HEK293 (cell line): ENCODE results near the gene GNPTAB.

Source experiments
- CTCF ChIP-seq: fragments of 450-650 bp; formaldehyde crosslinking; IDR thresholded peaks from 2 replicates; pipeline ENCODE4 v1.5.1; 2016; ENCODE audit warnings: missing biosample characterization, missing genetic modification characterization
- PRDM10 ChIP-seq: fragments of 450-650 bp; formaldehyde crosslinking; IDR thresholded peaks from 2 replicates; pipeline ENCODE4 v1.5.1; 2016; ENCODE audit warnings: missing biosample characterization, missing genetic modification characterization
- PRDM4 ChIP-seq: fragments of 450-650 bp; formaldehyde crosslinking; IDR thresholded peaks from 2 replicates; pipeline ENCODE4 v1.5.1; 2017; ENCODE audit warnings: missing biosample characterization, missing genetic modification characterization
- ZBTB49 ChIP-seq: fragments of 450-650 bp; formaldehyde crosslinking; IDR thresholded peaks from 2 replicates; pipeline ENCODE4 v1.5.1; 2016; ENCODE audit warnings: missing biosample characterization, missing genetic modification characterization, low read depth
- ZBTB6 ChIP-seq: fragments of 450-650 bp; formaldehyde crosslinking; IDR thresholded peaks from 2 replicates; pipeline ENCODE4 v1.5.1; 2017; ENCODE audit warnings: missing biosample characterization, missing genetic modification characterization
- ZNF214 ChIP-seq: fragments of 450-650 bp; formaldehyde crosslinking; IDR thresholded peaks from 2 replicates; pipeline ENCODE4 v1.5.1; 2017; ENCODE audit warnings: missing biosample characterization, mild to moderate bottlenecking, missing genetic modification characterization, borderline replicate concordance
- ZNF248 ChIP-seq: fragments of 450-650 bp; formaldehyde crosslinking; IDR thresholded peaks from 2 replicates; pipeline ENCODE4 v1.5.1; 2017; ENCODE audit warnings: missing biosample characterization, missing genetic modification characterization
- ZNF639 ChIP-seq: fragments of 450-650 bp; formaldehyde crosslinking; IDR thresholded peaks from 2 replicates; pipeline ENCODE4 v1.5.1; 2016; ENCODE audit warnings: missing biosample characterization, missing genetic modification characterization
- ZNF707 ChIP-seq: fragments of 450-650 bp; formaldehyde crosslinking; IDR thresholded peaks from 2 replicates; pipeline ENCODE4 v1.5.1; 2016; ENCODE audit warnings: missing biosample characterization, missing genetic modification characterization
- ZNF768 ChIP-seq: fragments of 450-650 bp; formaldehyde crosslinking; IDR thresholded peaks from 2 replicates; pipeline ENCODE4 v1.5.1; 2018; ENCODE audit warnings: missing biosample characterization, mild to moderate bottlenecking, missing genetic modification characterization
- ZSCAN18 ChIP-seq: fragments of 450-650 bp; formaldehyde crosslinking; IDR thresholded peaks from 2 replicates; pipeline ENCODE4 v1.5.1; 2016; ENCODE audit warnings: missing biosample characterization, missing genetic modification characterization

GRCh38 chr12:101802486-101802885, 28.3 kb downstream of the GNPTAB start:
- no peak for TF ChIP-seq ZBTB49 (tag by site-specific recombination)
- TF ChIP-seq ZNF248, result no peak
- no peak for TF ChIP-seq PRDM4 (tag by site-specific recombination)
- no peak for TF ChIP-seq PRDM10 (tag by site-specific recombination)
- TF ChIP-seq ZSCAN18 (tag by site-specific recombination), result no peak
- TF ChIP-seq ZNF707 (tag by site-specific recombination), result no peak
- no peak for TF ChIP-seq CTCF (tag by site-specific recombination)
- TF ChIP-seq ZNF768, result no peak
- no peak for TF ChIP-seq ZNF639 (tag by site-specific recombination)
- TF ChIP-seq ZBTB6, result no peak
- no peak for TF ChIP-seq ZNF214 (tag by site-specific recombination)
